CD1c-positive myeloid dendritic cell (primary cell): Measurements from ENCODE around the gene SKIDA1.
A peak's percentile ranks its signal among the peaks of the same experiment; 100 is the strongest.

ENCODE experiments used
- DNase-seq: peaks from one replicate; pipeline ENCODE4 v3.0.0-alpha.2; 2016; ENCODE audit errors: extremely low spot score

Gene SKIDA1

DNA sequence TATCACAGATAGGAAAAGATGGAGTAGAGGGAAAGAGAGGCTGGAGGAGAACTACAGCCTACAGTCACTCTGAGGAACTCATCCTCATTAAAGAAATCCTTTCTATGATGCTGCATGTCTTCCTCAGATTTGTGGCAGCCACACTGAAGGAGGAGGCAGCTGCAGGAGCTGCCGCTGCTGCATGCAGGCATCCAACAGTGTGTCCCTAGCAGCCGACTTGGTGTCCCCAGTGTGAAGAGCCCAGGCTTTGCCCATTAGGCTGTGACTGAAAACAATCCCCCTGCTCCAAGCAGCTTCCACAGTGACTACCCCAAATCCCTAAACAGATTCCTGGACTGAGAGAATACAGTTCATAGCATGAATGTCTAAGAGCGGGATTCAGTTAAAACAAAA, 23.1 kb downstream of the SKIDA1 start:
- DNase-seq, result no peak

DNA sequence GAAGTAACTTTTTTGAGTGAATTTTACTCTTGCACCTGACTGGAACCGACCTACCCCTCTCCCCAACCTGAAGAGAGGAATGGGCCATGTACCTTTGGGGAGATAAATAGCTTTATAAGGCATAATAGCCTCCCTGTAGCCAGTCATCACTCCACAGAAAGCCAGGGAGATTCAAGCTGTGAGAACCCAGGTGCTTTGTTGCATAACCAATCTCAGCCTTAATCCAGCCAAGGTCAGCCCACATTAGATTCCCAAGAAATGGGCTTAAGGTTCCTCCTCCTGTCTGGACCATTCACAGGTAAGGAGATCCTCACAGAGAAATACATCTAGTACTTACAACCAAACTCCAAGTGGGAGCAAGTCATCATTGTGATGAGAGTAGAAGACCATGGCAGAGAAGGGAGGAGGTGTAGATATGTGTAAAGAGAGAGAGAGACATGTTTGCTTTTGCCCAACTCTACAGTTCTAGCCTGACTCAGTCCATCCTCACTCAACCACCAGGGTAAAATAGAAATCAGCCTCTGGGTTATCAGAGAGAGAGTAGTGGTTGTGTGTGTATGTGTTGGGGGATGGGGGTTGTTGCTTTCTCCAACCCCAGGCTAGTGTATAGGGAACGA, 23.6 kb downstream of the SKIDA1 start:
- DNase-seq, result no peak

DNA sequence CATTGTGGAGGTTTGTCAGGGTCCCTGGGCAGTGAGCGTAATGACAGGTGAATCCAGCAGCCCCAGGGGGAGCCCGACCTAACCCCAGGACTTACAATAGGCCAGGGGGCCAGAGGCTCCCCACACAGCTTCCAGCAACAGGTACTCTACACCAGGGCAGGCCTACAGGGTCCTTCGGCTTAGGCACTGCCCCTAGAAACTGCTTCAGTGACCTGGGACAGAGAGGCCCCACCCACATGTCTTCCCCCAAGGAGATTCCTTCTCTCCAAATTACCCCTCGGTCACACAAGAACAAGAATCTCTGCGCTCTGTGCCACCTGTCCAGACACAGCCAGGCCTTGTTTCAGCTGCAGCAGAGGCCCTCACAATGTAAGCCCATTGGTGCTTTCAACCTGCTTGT, 24.4 kb downstream of the SKIDA1 start:
- no peak for DNase-seq

DNA sequence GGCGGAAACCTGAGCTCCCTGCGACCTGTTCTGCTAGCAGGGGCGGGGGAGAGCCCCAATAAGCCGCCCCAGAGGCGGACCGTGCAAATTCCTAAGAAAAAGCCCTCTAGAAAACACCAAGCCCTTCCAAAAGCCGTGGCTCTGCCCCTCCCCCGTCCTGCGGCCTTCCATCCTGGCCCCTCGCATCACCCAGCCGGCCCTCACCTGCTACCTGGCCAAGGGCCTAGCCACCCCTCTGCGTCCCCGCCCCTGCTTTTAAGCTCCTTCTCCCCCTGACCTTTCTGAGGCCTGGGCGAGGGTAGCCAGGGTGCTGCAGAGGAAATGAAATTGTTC, 24.9 kb downstream of the SKIDA1 start:
- no peak for DNase-seq

DNA sequence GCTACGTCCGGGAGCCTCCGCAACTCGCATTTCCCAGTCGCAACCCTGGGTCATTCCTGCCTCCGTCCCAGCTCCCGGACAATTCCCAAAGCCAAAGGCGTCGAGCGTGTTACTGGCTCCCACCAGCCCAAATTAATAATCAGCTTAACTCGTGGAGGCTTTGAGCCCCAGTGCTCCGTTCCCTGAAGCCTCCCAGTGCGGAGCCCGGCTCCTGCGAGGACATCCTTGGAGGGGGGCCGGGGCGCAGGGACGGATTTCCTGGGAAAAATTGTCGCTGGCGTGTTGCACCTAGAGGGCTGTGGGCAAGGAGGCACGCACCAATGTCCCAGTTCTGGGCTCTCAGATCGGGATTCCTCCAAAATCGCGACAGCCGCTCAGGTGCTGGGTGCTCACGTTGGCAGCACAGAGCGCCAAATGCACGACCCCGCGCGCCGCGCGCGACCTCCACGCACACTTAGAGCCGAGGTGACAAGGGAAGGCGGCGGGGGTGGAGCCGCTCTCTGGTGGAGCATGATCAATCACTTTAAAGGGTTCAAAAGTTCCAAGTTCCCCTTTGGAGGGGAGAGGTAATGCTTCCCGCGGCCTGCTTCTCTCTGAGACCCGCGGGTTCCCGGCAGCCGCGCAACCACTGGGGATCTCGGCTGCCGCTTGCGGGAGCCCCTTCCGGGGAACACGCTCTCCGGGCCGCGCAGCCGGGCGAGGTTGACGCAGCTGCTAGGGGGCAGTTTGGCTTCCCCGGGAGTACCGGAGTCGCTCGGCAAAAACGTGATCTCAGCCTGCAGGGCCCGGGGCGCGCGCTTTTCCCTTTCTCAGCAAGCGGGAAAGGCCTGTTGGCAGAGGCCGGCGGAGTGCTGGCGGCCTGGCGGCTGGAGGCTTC, 25.5 kb downstream of the SKIDA1 start:
- peak; percentile 45 for DNase-seq

DNA sequence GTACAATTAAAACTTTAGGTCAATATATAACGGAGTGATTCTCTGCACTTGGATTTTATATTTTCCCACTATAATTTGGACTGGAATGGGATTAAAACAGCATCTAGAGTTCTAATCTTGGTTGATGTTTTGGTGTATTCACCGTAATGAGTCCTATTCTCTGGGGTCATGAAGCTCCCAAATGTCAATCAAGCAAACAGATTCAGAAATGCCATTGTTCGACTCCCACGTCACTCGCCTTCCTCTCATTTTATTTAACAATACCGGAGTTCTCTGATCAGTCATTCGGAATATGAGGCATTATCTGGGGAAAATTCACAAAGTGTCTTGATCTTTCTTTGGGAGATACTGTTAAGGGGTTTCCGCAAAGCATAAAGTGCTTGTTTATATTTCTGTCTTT, 26.5 kb downstream of the SKIDA1 start:
- no peak for DNase-seq

DNA sequence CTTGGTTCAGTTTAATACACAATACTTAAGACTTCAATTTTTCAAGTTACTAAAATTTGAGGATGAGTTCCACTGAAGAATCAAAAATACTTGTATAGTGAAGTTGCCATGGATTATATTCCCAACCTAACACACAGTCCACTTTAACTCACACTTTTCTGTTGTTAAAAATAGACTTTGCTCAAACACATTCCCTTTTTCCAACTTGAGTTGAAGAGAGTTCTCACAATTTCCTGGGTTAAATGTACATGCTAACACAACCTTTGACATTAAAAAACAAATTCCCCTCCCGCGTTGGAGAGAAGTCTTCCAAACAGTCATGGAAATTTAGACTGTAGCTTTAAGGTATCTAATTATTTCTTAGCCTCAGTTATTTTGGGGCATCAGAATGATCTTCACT, 27.1 kb downstream of the SKIDA1 start:
- no peak for DNase-seq

DNA sequence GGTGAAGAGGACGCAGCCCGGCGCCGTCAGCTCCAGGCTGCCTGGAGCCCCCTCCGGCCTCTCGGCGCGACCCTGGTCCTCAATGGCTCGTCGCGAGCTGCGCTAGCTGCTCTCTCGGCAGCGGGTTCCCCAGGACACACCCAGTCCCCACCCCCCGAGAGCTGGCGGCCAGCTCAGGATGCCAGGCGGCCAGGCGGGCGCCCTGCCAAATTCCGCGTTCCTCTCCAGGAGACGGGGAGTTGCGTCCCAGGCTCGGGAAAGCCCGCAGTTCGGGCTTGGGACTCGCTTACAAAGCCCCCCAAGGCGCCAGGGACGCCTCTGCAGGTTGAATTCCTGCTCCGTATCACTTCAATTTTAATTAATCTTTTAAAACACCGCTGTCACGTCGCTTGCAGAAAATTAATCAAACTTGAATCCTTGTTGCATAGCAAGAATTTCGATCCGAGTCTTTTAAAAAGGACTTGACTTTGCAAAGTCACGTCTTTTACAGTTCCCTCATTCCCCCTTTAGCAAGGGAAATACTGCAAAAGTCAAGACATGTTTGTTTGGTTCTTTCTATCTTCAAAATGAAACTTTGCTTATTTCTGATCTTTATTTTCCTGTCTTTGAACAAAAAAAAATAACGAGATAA, 28.2 kb downstream of the SKIDA1 start:
- peak; percentile 59 for DNase-seq

DNA sequence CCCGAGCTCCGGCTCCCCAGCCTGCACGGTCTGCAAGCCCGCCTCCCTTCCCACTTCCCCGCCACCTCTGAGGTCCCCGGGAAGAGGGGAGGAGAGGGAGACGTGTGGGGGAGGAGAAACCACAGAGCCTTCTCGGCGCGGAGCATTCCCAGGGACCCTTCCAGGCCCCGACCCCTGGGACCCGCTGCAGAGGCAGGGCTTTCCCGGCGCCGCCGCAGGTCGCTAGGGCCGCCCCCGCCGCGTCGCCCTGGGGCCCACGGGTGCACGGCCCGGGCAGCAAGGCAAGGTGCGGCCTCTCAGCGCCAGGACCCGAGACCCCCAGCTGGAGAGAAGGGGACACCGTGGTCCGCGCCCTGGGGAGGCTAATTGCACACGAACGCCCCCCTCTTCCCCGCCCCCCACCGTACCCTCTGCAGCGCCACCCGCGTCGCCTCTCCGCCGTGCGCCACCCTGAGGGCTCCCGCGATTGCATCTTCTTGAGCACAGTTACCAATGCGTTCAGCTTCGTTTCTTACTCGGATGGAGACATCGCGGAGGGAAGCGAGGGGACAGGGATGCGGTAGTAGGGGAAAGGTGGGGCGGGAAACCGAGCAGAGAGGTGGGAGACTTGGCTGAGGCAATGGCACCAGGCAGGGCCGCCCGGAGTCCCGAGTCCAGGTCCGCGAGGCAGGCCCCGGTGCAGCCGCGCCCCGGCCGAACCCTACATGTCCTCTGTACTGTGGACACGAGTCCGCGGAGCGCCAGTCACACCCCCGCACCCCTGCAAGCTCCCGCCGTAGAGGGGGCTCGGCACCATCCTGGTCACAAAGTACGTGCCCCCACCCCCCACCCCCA, 28.9 kb downstream of the SKIDA1 start:
- peak; percentile 35 for DNase-seq

DNA sequence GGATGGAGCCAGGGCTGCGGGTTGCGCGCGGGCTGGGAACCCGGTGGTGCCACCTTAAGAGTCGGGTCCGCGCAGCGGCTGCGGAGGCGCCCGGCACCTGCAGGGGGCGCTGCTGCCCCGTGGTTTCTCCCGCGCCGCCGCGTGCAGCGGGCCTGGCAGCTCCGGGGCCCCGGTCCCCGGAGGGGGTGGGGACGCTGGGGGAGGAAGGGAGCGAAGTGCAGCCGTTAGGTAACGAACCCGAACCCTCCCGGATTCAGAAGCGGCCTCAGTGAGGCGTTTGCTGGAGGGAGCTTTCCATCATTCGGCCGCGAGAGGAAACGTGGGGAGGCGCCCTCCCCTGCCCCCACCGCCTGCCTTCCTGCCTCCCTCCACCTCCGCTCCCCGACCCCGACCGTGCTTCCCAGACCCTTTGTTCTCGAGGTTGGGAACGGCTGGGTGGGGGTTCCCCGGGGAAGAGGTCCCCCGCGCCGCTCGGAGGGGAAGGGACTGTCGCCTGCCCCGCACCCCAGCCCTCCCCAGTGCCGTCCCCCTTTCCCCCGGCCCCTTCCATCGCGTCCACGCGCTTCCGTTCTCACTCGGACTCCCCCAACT, 29.6 kb downstream of the SKIDA1 start:
- DNase-seq, result peak; percentile 91

DNA sequence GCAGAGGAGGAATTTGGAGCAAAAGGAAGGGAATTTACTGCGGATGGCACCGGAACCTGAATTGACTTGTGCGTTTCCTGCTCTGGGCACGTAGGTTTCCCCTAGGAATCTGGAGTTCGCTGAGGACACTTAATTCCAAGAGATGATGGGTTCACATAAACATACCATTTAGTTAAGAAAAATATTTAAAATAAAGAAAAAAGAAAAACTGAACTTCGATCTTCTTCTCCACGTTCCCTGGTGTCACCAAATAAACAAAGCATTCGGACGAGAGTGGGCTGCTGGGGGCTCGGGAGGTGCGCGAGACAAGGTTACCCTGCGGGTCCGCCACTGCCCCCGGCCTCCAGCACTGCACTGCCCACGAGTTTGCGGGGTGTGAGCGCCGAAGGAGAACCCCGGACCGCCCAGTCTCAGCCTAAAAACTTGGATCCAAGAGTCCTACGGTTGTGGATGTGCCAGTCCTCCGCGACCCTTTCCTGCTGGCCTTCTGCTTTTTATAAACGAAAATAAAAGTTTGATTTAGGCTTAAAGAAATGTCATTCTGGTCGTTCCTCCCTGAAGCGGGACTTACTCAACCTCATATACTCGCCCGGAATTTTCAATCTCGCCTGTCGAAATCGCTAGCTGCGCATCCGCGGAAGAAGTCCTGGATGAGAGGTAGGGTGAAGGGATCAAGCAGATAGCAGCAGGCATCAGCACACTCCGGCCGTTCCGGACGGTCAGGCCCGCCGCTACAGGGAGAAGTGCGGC, 30.3 kb downstream of the SKIDA1 start:
- no peak for DNase-seq

DNA sequence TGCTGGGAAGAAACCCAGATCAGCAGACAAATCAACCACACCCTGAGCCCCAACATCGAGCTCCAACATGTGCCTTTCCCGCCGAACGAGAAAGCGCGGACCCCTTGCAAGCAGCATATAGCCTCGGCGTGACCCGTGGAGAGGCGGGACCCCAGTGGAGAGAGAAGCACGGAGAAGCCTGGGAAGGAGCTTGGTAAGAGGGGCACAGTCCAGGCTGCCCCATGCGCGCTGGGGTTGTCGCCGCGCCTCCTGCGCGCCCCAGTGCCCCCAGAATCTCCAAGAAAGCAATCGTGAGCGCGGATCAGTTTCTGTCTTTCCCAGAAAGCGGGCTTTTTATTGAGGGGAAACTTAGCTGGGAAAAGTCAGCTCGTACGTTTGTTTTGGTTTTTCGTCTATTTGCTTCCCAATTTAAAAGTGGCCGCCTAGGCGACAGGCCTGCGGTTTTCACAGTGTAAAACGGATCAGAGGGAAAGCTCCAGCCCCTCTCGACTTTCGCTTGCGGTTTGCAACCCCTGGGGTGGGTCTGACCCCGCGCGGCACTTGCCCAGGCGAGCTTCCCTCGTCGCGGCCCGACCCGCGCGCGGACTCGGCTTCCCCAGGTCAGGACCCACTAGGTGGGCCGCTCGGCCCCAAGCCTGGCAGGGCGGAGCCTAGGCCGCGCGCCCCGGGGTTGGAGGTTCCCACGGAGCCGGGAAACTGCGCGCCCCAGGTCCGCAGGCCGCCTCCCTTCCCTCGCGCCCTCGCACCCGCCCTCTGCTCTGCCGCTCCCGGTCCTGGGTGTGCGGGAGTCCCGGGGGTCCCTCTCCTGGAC, 31.1 kb downstream of the SKIDA1 start:
- DNase-seq, result peak; percentile 22

DNA sequence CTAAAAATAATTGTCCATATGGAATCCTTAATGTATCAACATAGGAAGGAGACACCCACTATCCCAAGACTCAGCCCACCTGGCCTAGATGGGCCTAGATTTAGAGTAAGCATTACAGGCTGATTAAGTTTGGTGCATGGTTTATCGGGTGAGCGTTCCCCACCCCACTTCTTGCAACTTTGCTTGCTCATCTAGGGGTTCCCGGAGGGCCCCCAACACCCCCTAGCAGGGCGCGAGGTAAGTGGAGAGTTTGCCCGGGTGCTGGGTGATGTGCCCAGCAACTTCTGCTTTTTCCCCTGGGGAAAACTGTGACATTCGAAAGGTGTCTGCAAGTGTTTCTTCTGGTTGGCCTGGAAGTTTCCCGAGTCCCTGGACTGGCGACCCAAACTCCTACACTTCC, 31.7 kb downstream of the SKIDA1 start:
- DNase-seq, result no peak

DNA sequence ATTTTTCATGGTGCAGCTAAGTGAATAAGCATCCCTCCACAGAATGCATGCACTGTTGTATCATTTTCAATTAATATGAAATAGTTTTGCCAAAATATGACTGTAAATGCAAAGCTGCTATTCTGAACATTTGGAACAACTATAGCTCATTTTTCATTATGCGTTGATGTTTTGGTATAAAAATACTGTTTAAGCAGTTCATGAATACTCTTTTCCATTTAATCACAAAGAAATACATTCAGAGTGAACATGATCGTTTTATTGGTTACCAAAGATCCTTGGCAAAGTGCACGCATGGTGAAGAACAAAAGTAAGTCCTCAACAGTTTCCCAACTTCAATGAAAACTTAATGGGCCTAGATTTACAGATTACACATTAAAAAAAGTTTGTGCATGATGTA, 33.1 kb downstream of the SKIDA1 start:
- no peak for DNase-seq

DNA sequence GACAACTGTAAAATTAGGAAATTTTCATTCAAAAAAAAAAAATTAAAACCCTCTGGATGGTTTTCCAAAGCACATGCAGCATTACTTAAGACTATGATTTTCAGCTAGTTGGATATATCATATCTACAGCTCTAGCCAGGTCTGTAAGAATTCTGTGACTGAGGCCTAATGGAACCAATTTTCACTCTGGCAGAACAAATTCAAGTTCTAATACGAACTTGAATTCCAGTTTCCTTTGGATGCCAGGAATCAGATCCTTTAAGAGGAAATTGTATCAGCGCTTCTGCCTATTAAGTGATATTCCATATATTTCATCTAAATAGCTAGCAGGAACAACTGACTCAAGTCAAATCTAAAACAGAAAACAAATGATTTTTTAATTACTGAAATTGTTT, 34.8 kb downstream of the SKIDA1 start:
- DNase-seq, result no peak

DNA sequence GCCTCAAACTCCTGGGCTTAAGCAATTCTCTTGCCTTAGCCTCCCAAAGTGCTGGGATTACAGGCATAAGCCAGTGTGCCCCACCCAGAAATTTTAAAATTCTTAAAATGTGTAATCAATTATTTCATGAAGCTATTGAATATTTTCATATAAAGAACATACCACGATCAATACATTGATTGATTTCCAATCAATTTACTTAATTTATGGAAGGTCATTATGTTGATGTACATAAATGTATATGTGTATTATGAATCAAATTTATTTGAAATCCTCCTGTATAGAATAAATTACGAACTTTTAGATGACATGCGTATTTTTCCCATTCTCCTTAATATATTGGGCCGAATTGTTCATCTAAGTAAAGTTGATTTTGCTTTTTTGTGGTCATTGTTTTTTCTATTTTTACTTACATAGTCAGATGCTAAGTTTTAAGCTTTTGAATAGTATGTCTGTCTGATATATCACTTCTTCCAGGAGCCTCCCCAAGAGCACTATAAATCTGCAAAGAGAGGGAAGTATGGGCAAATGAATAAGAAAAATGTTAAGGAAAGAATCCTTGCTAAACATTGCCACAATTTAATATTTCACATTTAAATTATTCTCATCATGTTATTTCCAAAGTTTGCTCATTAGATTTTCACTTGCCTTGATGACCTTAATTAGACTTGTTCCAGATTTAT, 35.3 kb downstream of the SKIDA1 start:
- DNase-seq, result no peak

DNA sequence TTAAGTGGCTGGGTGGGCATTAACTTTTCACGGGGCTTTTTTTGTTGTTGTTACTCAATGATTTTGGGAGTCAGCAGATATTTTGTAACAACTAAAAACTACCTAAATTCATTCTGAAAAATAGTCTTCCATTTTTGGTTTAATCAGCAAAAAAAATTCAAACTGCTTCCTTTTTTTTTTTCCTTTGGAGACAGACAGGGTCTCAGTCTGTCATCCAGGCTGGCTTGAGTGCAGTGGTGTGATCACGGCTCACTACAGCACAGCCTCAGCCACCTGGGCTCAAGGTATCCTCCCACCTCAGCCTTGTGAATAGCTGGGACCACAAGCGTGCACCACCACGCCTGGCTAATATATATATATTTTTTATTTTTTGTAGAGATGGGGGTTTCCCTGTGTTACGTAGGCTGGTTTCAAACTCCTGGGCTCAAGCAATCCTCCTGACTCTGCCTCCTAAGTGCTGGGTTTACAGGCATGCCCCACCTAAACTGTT, 36.5 kb downstream of the SKIDA1 start:
- DNase-seq, result no peak

DNA sequence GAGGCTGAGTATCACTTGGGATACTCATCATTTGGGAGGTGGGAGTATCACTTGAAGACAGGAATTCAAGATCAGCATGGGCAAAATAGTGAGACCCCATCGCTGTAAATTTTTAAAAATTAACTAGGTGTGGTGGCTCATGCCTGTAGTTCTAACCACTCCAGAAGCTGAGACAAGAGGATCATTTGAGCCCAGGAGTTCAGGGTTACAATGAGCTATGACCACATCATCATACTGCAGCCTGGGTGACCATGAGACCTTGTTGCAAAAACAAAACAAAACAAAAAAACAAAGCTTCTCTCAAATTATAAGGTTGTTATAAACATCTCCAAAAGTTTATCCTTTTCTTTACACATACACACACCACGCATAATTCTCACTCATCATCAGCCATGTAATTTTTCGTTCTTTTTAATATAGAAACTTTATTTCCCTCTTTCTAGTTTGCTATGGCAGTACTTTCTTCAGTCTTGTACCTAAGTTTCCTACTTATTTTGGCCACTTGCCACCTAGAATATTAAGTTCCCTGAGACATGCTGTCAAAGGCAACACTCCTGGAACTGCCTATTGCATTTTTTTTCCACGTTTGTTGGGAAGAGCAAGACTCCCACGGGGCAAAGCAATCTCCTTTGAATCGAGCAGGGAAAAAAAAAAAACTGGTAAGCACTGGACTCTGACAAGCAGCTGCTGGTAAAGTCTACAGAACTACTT, 37.1 kb downstream of the SKIDA1 start:
- DNase-seq, result no peak
